ENCODE results near the gene B3GALT6.

The B3GALT6 gene

DNA sequence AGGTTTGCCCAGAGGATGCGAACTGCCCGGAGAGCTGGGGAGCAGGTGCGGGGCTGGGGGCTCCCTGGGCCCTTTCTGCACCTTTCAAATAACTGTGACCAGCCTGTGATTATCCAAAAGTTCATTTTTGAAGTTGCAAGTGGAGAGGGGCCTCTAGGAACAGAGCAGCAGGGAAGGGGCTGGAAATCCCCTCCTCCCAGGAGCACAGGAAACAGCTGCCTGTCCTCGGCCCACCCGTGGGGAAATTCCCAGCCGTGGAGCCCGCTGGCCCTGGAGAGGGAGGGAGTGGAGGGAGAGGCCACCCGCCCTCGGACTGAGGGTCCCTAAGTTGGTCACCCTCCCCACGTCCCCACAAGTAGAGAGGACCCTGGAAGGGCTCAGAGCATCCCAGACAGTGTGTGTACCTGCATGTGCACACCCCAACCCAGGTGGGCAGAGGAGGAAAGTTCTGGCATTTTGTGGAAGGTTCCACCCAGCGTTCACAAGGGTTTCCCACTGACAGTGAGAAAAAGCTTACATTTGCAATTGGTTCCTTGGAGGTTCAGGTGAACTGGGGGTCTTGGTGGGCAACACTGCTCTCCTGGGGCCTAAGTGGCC, 16.9 kb upstream of the B3GALT6 start:
- DNase-seq (ENCODE audit: low read depth): no peak
- no peak for TF ChIP-seq CTCF (IDR thresholded peaks at IDR 0.05; ENCODE audit: control insufficient read depth, extremely low read depth, insufficient read depth)
- no peak overlapping the region for H3K4me3 ChIP-seq (ENCODE audit: low read depth, low read length)

- no peak for DNase-seq (ENCODE audit: low read depth)
- TF ChIP-seq CTCF (IDR thresholded peaks at IDR 0.05; ENCODE audit: control insufficient read depth, extremely low read depth, insufficient read depth): no peak
- H3K4me3 ChIP-seq (ENCODE audit: low read depth, low read length): no peak overlapping the region
Measured at GRCh38 chr1:1215881-1216605, 16.0 kb upstream of the B3GALT6 start.

- no peak for DNase-seq (ENCODE audit: low read depth)
- no peak for TF ChIP-seq CTCF (IDR thresholded peaks at IDR 0.05; ENCODE audit: control insufficient read depth, extremely low read depth, insufficient read depth)
- H3K4me3 ChIP-seq (ENCODE audit: low read depth, low read length): no peak overlapping the region
Measured at GRCh38 chr1:1216770-1217620, 15.0 kb upstream of the B3GALT6 start.

DNA sequence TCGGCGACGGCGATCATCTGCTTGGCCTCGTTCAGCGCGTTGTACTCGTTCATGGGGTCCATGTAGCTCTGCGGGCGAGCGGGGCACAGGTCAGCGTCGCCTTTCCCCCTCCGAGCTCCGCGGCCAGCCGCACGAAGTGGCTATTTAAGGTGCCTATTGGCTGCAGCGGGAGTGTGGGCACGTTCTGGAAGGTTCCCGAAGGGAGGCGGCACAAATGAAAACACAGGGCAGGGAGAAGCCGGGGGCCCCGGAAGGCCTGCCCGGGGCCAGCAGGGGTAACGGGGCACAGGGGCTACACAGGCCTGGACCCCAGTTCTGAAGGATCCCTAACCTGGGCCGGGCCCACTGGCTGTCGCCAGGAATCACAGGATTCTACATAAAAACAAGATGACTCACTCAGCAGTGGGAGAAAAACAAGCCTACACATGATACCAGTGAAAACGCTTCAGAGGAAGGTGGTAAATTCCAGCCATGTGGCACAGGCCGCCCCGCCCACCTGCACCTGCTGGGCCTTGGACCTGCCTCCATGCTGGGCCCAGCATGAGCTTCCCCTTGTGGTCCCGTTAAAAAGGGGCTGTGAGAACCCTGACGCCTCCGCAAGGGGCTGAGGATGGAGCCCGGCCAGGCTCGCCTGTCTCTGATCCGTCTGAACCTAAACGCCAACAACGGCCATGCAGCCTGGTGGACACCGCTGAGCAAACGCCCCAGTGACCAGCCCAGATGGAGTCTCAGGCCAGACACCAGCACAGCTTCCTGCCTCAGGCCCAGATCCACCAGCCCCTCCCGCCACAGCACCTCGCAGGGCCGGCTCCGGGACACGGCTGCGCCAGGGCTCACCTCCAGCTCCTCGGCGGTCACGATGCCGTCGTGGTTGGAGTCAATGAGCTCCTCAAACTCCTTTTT, 14.2 kb upstream of the B3GALT6 start:
- H3K4me3 ChIP-seq (ENCODE audit: low read depth, low read length): no peak overlapping the region
- TF ChIP-seq CTCF (IDR thresholded peaks at IDR 0.05; ENCODE audit: control insufficient read depth, extremely low read depth, insufficient read depth): no peak
- DNase-seq (ENCODE audit: low read depth): no peak

DNA sequence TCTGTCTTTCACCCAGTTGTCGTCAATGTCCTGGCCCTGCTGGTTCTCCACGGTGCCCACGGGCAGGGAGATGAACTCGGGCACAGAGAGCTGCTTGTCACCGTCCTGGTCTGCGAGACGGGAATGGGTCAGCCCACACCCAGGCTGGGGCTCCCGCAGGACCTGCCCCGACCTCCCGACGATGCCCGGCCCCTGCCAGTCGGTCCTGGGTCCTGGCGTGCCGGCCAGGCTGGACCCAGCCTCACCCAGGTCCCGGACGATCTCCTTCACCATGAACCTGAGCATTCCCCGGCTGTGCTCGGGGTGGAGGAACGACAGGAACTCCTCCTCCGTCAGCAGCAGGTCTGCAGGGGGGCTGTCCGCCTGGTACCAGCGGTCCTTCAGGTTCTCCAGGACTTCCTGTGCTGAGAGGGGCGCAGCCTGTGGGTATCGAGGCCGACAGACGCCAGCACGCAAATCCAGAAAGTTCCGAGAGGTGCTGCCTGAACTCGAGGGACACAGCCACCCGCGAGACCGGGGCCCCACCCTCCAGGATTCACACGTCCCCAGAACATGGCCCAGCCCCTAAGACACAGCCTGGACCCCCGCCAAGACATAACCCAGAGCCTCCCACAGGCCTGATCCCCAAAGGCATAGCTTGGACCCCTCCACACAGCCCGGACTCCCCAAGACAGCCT, 13.4 kb upstream of the B3GALT6 start:
- no peak for TF ChIP-seq CTCF (IDR thresholded peaks at IDR 0.05; ENCODE audit: control insufficient read depth, extremely low read depth, insufficient read depth)
- no peak overlapping the region for H3K4me3 ChIP-seq (ENCODE audit: low read depth, low read length)
- no peak for DNase-seq (ENCODE audit: low read depth)

GRCh38 chr1:1219341-1219740, 12.7 kb upstream of the B3GALT6 start:
- H3K4me3 ChIP-seq (ENCODE audit: low read depth, low read length): no peak overlapping the region
- no peak for TF ChIP-seq CTCF (IDR thresholded peaks at IDR 0.05; ENCODE audit: control insufficient read depth, extremely low read depth, insufficient read depth)
- no peak for DNase-seq (ENCODE audit: low read depth)

Data from LNCaP clone FGC (cell line).